Measurements from ENCODE around the gene CEP152.

CEP152 gene

GRCh38 chr15:48766196-48766595 lies 44.7 kb downstream of the CEP152 start:
- no peak for DNase-seq

GRCh38 chr15:48765022-48765421 lies 45.8 kb downstream of the CEP152 start:
- no peak for DNase-seq

GRCh38 chr15:48761393-48762158 lies 49.3 kb downstream of the CEP152 start:
- DNase-seq: no peak

- no peak for DNase-seq
These were observed 50.9 kb downstream of the CEP152 start for GRCh38 chr15:48759921-48760320.

- DNase-seq: no peak
These were observed 53.2 kb downstream of the CEP152 start for GRCh38 chr15:48757661-48758060.

GRCh38 chr15:48754011-48754410 lies 56.9 kb downstream of the CEP152 start:
- DNase-seq: no peak

GRCh38 chr15:48751595-48751994 lies 59.3 kb downstream of the CEP152 start:
- no peak for DNase-seq

- DNase-seq: no peak
These were observed 62.3 kb downstream of the CEP152 start for GRCh38 chr15:48748535-48748934.

- no peak for DNase-seq
These were observed 77.3 kb downstream of the CEP152 start for GRCh38 chr15:48733615-48734014.

GRCh38 chr15:48730506-48730905 lies 80.4 kb downstream of the CEP152 start:
- DNase-seq: no peak

GRCh38 chr15:48723969-48724368 lies 86.9 kb downstream of the CEP152 start:
- no peak for DNase-seq

GRCh38 chr15:48722764-48723661 lies 87.9 kb downstream of the CEP152 start:
- DNase-seq: no peak

GRCh38 chr15:48721061-48721810 lies 89.6 kb downstream of the CEP152 start:
- no peak for DNase-seq

GRCh38 chr15:48720646-48721045 lies 90.2 kb downstream of the CEP152 start:
- DNase-seq: no peak

- no peak for DNase-seq
These were observed 91.2 kb downstream of the CEP152 start for GRCh38 chr15:48719668-48720067.

- no peak for DNase-seq
These were observed 92.2 kb downstream of the CEP152 start for GRCh38 chr15:48718646-48719045.

GRCh38 chr15:48717458-48717857 lies 93.4 kb downstream of the CEP152 start:
- no peak for DNase-seq

GRCh38 chr15:48712546-48712945 lies 98.3 kb downstream of the CEP152 start:
- no peak for DNase-seq

- DNase-seq: no peak
These were observed 99.8 kb downstream of the CEP152 start for GRCh38 chr15:48710952-48711495.

GRCh38 chr15:48708641-48709040 lies 102.2 kb downstream of the CEP152 start:
- DNase-seq: no peak

GRCh38 chr15:48705381-48705780 lies 105.5 kb downstream of the CEP152 start:
- DNase-seq: no peak

GRCh38 chr15:48703544-48703943 lies 107.3 kb downstream of the CEP152 start:
- DNase-seq: no peak
